ENCODE results near the gene MPRIP.

The MPRIP gene

GRCh38 chr17:17088086-17088485 is 45.8 kb downstream of the MPRIP start:
- no peak for DNase-seq (ENCODE audit: low spot score)

GRCh38 chr17:17088541-17089525 is 46.6 kb downstream of the MPRIP start:
- no peak for DNase-seq (ENCODE audit: low spot score)

GRCh38 chr17:17089796-17090641 is 47.8 kb downstream of the MPRIP start:
- no peak for DNase-seq (ENCODE audit: low spot score)

- no peak for DNase-seq (ENCODE audit: low spot score)
Observed at GRCh38 chr17:17090642-17091103, 48.4 kb downstream of the MPRIP start.

GRCh38 chr17:17091276-17091675 is 49.0 kb downstream of the MPRIP start:
- DNase-seq (ENCODE audit: low spot score), result no peak

- no peak for DNase-seq (ENCODE audit: low spot score)
Observed at GRCh38 chr17:17091856-17092756, 49.8 kb downstream of the MPRIP start.

GRCh38 chr17:17093764-17094163 is 51.5 kb downstream of the MPRIP start:
- DNase-seq (ENCODE audit: low spot score), result no peak

GRCh38 chr17:17096438-17097178 is 54.4 kb downstream of the MPRIP start:
- peak; percentile 80 for DNase-seq (ENCODE audit: low spot score)

- no peak for DNase-seq (ENCODE audit: low spot score)
Observed at GRCh38 chr17:17097763-17098345, 55.6 kb downstream of the MPRIP start.

- DNase-seq (ENCODE audit: low spot score), result no peak
Observed at GRCh38 chr17:17098551-17099179, 56.4 kb downstream of the MPRIP start.

GRCh38 chr17:17102176-17102575 is 59.9 kb downstream of the MPRIP start:
- no peak for DNase-seq (ENCODE audit: low spot score)

- DNase-seq (ENCODE audit: low spot score), result no peak
Observed at GRCh38 chr17:17103160-17103559, 60.9 kb downstream of the MPRIP start.

GRCh38 chr17:17104036-17104435 is 61.8 kb downstream of the MPRIP start:
- no peak for DNase-seq (ENCODE audit: low spot score)

- no peak for DNase-seq (ENCODE audit: low spot score)
Observed at GRCh38 chr17:17104494-17104893, 62.2 kb downstream of the MPRIP start.

GRCh38 chr17:17105976-17106375 is 63.7 kb downstream of the MPRIP start:
- no peak for DNase-seq (ENCODE audit: low spot score)

GRCh38 chr17:17106756-17107155 is 64.5 kb downstream of the MPRIP start:
- DNase-seq (ENCODE audit: low spot score), result no peak

GRCh38 chr17:17107281-17107680 is 65.0 kb downstream of the MPRIP start:
- DNase-seq (ENCODE audit: low spot score), result no peak

GRCh38 chr17:17107891-17108431 is 65.7 kb downstream of the MPRIP start:
- peak; percentile 51 for DNase-seq (ENCODE audit: low spot score)

GRCh38 chr17:17108451-17109049 is 66.3 kb downstream of the MPRIP start:
- no peak for DNase-seq (ENCODE audit: low spot score)
